ENCODE results near the gene FOXP2. TPM values are rescaled to one million over a fixed set of nuclear protein-coding genes. Genes with fewer than 3 reads are reported as not detected.
A peak's percentile ranks its signal among the peaks of the same experiment; 100 is the strongest.

FOXP2 gene
- total and polyA plus RNA-seq, 2 of the 4 experiments (the other 2 are of a cell fraction), result 0.89 to 1.1 TPM

DNA sequence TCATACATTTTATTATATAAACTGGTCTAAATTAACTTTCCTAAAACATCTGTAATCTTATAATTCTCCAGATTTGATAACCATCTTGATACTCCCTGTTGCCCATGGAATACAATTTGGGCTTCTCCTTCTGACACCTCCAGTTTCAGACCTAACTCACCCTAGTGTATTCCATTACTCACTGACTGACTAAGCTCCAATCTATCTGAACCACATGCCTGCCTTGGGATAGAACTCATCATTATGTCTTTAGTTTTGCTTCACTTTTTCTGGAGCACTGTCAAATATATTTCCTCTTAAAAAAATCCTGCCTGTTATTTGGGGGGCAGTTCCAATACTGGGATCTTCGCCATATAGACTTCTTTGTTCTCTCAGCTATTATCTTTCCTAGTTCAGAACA, 4.9 kb upstream of the FOXP2 start:
- Histone ChIP-seq H3K4me1 (ENCODE audit: control insufficient read depth, insufficient read depth, low read length) (peaks cover 4% of the 10 kb centered on the region), H4K20me1 (ENCODE audit: insufficient read depth, low read length) (no peaks in the 10 kb centered on the region), H3K4me3 (ENCODE audit: insufficient read depth, low read depth, low read length) (no peak overlapping the region), H3K27me3 (ENCODE audit: control insufficient read depth, insufficient read depth, low read length) (no peaks in the 10 kb centered on the region), H3K18ac (ENCODE audit: low read depth, low read length) (no peak overlapping the region), H3K27ac (ENCODE audit: insufficient read depth, low read length) (no peak overlapping the region), H3K36me3 (ENCODE audit: control insufficient read depth, insufficient read depth, low read length) (no peaks in the 10 kb centered on the region), H3K14ac (replicated peaks; ENCODE audit: low read depth, low read length) (no peak overlapping the region), H3K56ac (ENCODE audit: extremely low read depth, insufficient read depth, low read length) (no peak overlapping the region), H2BK20ac (ENCODE audit: low read depth, low read length) (no peak overlapping the region), H3K9me1 (ENCODE audit: insufficient read depth, low read length) (peaks cover 2% of the 10 kb centered on the region; the same call in 1 of the 2 replicates), H3K4me2 (ENCODE audit: low read depth, low read length) (no peak overlapping the region), H3K23ac (ENCODE audit: low read depth, low read length) (no peak overlapping the region), H2BK5ac (ENCODE audit: low read depth, low read length, poor library complexity, severe bottlenecking) (no peak overlapping the region), H4K5ac (ENCODE audit: low read depth, low read length) (no peak overlapping the region), H3K9ac (ENCODE audit: low read depth, low read length) (no peak overlapping the region), H2AK9ac (replicated peaks; ENCODE audit: low read depth, low read length, poor library complexity) (no peak overlapping the region), H3K4ac (ENCODE audit: low read depth, low read length) (no peak overlapping the region), H2BK15ac (ENCODE audit: low read depth, low read length) (no peak overlapping the region), H3K9me3 (ENCODE audit: control insufficient read depth, insufficient read depth, low read length) (no peaks in the 10 kb centered on the region), H4K8ac (ENCODE audit: low read depth in 2 of 2, low read length in 2 of 2) (no peak overlapping the region), H2BK120ac (ENCODE audit: low read depth, low read length) (no peak overlapping the region), H3K79me1 (ENCODE audit: low read depth in 1 of 2, low read length in 2 of 2) (no peaks in the 10 kb centered on the region), H4K91ac (ENCODE audit: insufficient read depth, low read depth, low read length) (no peak overlapping the region), H2AK5ac (ENCODE audit: low read depth, low read length) (no peak overlapping the region), H2AFZ (replicated peaks; ENCODE audit: low read length, poor library complexity) (no peak overlapping the region)
- TF ChIP-seq FOS (IDR thresholded peaks at IDR 0.05; ENCODE audit: low read depth, low read length) (peak; percentile 23; the same call in 1 of the 2 replicates), NFE2L2 (IDR thresholded peaks at IDR 0.05; ENCODE audit: low read depth, low read length) (no peak)
- TF ChIP-seq, protein P1, sequence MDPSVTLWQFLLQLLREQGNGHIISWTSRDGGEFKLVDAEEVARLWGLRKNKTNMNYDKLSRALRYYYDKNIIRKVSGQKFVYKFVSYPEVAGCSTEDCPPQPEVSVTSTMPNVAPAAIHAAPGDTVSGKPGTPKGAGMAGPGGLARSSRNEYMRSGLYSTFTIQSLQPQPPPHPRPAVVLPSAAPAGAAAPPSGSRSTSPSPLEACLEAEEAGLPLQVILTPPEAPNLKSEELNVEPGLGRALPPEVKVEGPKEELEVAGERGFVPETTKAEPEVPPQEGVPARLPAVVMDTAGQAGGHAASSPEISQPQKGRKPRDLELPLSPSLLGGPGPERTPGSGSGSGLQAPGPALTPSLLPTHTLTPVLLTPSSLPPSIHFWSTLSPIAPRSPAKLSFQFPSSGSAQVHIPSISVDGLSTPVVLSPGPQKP (IDR thresholded peaks at IDR 0.05; ENCODE audit: borderline replicate concordance, low read depth, low read length), result no peak
- no TSS peak for BruUV-seq (replicated peaks)
- intact Hi-C loops (cut with micrococcal nuclease) (loop anchor here (5.0 kb wide), 2 partner anchors 322 to 382 kb away; no protein-coding TSS in a partner anchor), dilution Hi-C loops (cut with HindIII; ENCODE audit: low sequenced_read_pairs, unreplicated experiment) (no loop called here), in situ Hi-C loops (cut with MboI; ENCODE audit: low sequenced_read_pairs) (no loop called here)
- CTCF ChIA-PET, result interaction anchor here (0.6 kb wide), 1 partner anchor 355 kb away, joined by 4 read pairs; no protein-coding TSS in a partner anchor
- ATAC-seq (ENCODE audit: low read depth) (peak; percentile 44; the same call in 1 of the 2 replicates), DNase-seq (peak; percentile 66)
- POLR2A ChIA-PET (ENCODE audit: unreplicated experiment), result no interaction called here
- no CpG with 5 or more reads among the region's 1 CpG for WGBS, 2 experiments (ENCODE audit: extremely low coverage in 2 of 2, insufficient read length in 1 of 2)

Measured in IMR-90 (cell line).